Activated CD8-positive, alpha-beta T cell treated with anti-CD3 and anti-CD28 coated beads for 36 hours (primary cell): ENCODE measurements around the gene CELA3B. TPM values are rescaled to one million over a fixed set of nuclear protein-coding genes. Genes with fewer than 3 reads are reported as not detected.
"Not testable (repeated sequence)": the region's sequence is repeated elsewhere in the genome, so short reads cannot be mapped to it uniquely, and the experiment has no call there.

Experiments
- ATAC-seq: fragments of 200-7000 bp; cut with Tn5 transposase; one replicate; pipeline ENCODE4 v1.10.0; 2021; ENCODE audit warnings: mild to moderate bottlenecking, moderate library complexity
- CTCF ChIA-PET: fragments of 350-600 bp; sonication (Branson Sonifier 250); formaldehyde crosslinking; loops from one replicate; lab custom pipeline; 2021; ENCODE audit warnings: antibody characterized with exemption; lab: Charles Lee
- POLR2A ChIA-PET: fragments of 350-600 bp; sonication (Branson Sonifier 250); formaldehyde crosslinking; loops from one replicate; lab custom pipeline; 2021; ENCODE audit warnings: antibody characterized with exemption; lab: Charles Lee
- DNase-seq: peaks from one replicate; pipeline ENCODE4 v3.0.0-alpha.2; 2020
- H3K27ac Mint-ChIP-seq: one replicate; pipeline ENCODE4 v1.8.0; 2021; ENCODE audit warnings: mild to moderate bottlenecking, mixed read lengths
- H3K27me3 Mint-ChIP-seq: one replicate; pipeline ENCODE4 v1.8.0; 2021; ENCODE audit warnings: mixed read lengths
- H3K36me3 Mint-ChIP-seq: one replicate; pipeline ENCODE4 v1.8.0; 2021; ENCODE audit warnings: low read depth, mixed read lengths
- H3K4me1 Mint-ChIP-seq: one replicate; pipeline ENCODE4 v1.8.0; 2021; ENCODE audit warnings: low read depth, mixed read lengths
- H3K4me3 Mint-ChIP-seq: one replicate; pipeline ENCODE4 v1.8.0; 2021; ENCODE audit warnings: mild to moderate bottlenecking, moderate library complexity, mixed read lengths
- H3K9me3 Mint-ChIP-seq: one replicate; pipeline ENCODE4 v1.8.0; 2021; ENCODE audit warnings: mixed read lengths
- CTCF ChIP-seq: fragments of 200-600 bp; IDR thresholded peaks from one replicate; pipeline ENCODE4 v1.8.0; 2022; ENCODE audit warnings: antibody characterized with exemption, mild to moderate bottlenecking
- intact Hi-C: fragments of 100-400 bp; cut with micrococcal nuclease; formaldehyde crosslinking; loops from one replicate; pipeline ENCODE4 v1.10.0; 2022
- total RNA-seq, 2 experiments: library from RNA; stranded (reverse); gene quantifications; one replicate each; pipeline ENCODE4 v1.2.3, GENCODE V29; 2021

CELA3B gene
- total RNA-seq, 2 experiments from 2014 or later, result not detected

- H3K4me1 Mint-ChIP-seq, POLR2A ChIA-PET, H3K36me3 Mint-ChIP-seq, H3K9me3 Mint-ChIP-seq, H3K4me3 Mint-ChIP-seq, ATAC-seq, intact Hi-C loops, DNase-seq, H3K27ac Mint-ChIP-seq, H3K27me3 Mint-ChIP-seq: not testable (repeated sequence)
- CTCF ChIA-PET, result interaction anchor here (1.3 kb wide), 1 partner anchor 9 kb away, joined by 3 read pairs; no protein-coding TSS in a partner anchor
Measured at GRCh38 chr1:22006736-22007135, 29.9 kb downstream of the CELA3B start.

GRCh38 chr1:22007262-22007661 is 30.4 kb downstream of the CELA3B start:
- H3K27me3 Mint-ChIP-seq, H3K4me1 Mint-ChIP-seq, H3K9me3 Mint-ChIP-seq, H3K27ac Mint-ChIP-seq, H3K4me3 Mint-ChIP-seq, DNase-seq, H3K36me3 Mint-ChIP-seq, POLR2A ChIA-PET, ATAC-seq, CTCF ChIA-PET, intact Hi-C loops: not testable (repeated sequence)

- H3K27ac Mint-ChIP-seq, H3K4me1 Mint-ChIP-seq, ATAC-seq, intact Hi-C loops, CTCF ChIA-PET, H3K4me3 Mint-ChIP-seq, H3K36me3 Mint-ChIP-seq, H3K27me3 Mint-ChIP-seq, DNase-seq, H3K9me3 Mint-ChIP-seq: not testable (repeated sequence)
- POLR2A ChIA-PET, result interaction anchor here (0.8 kb wide), 1 partner anchor 9 kb away, joined by 3 read pairs; no protein-coding TSS in a partner anchor
Measured at GRCh38 chr1:22009566-22009965, 32.7 kb downstream of the CELA3B start.

- intact Hi-C loops, ATAC-seq, H3K4me1 Mint-ChIP-seq, H3K27me3 Mint-ChIP-seq, CTCF ChIA-PET, H3K27ac Mint-ChIP-seq, POLR2A ChIA-PET, H3K4me3 Mint-ChIP-seq, DNase-seq, H3K9me3 Mint-ChIP-seq, H3K36me3 Mint-ChIP-seq: not testable (repeated sequence)
Measured at GRCh38 chr1:22012752-22013151, 35.9 kb downstream of the CELA3B start.

GRCh38 chr1:22014575-22015206 is 37.9 kb downstream of the CELA3B start:
- DNase-seq, ATAC-seq, H3K27ac Mint-ChIP-seq, intact Hi-C loops, POLR2A ChIA-PET, H3K4me3 Mint-ChIP-seq, H3K36me3 Mint-ChIP-seq, CTCF ChIA-PET, H3K27me3 Mint-ChIP-seq, H3K9me3 Mint-ChIP-seq: not testable (repeated sequence)
- H3K4me1 Mint-ChIP-seq, result peaks cover 12% of the 10 kb centered on the region

- Mint-ChIP-seq H3K4me3 (peak overlapping the region; percentile 1), H3K9me3 (no peaks in the 10 kb centered on the region), H3K27me3 (no peaks in the 10 kb centered on the region), H3K4me1 (peaks cover 23% of the 10 kb centered on the region), H3K27ac (peak overlapping the region; percentile 88), H3K36me3 (no peaks in the 10 kb centered on the region)
- ATAC-seq, result peak; percentile 96
- TF ChIP-seq CTCF, result peak; percentile 55
- ChIA-PET POLR2A (interaction anchor here (0.7 to 1.5 kb wide), 4 partner anchors 10 to 370 kb away, joined by 3 to 5 read pairs (median 4); partner anchors contain the start of gene CDC42), CTCF (interaction anchor here (0.8 to 1.5 kb wide), 8 partner anchors 9 to 360 kb away, joined by 3 to 4 read pairs (median 4); partner anchors contain the start of gene CDC42)
- DNase-seq, result peak; percentile 87
- intact Hi-C loops, result no loop called here
Measured at GRCh38 chr1:22018583-22019559, 42.0 kb downstream of the CELA3B start.

- Mint-ChIP-seq H3K9me3 (no peaks in the 10 kb centered on the region), H3K27me3 (no peaks in the 10 kb centered on the region), H3K36me3 (peaks cover 3% of the 10 kb centered on the region), H3K27ac (no peak overlapping the region), H3K4me1 (peaks cover 30% of the 10 kb centered on the region), H3K4me3 (no peak overlapping the region)
- intact Hi-C loops, result no loop called here
- ChIA-PET CTCF (interaction anchor here (1.2 to 2.7 kb wide), 6 partner anchors 10 to 84 kb away, joined by 3 to 10 read pairs (median 5); no protein-coding TSS in a partner anchor), POLR2A (interaction anchor here (1.0 to 12.6 kb wide), 2 partner anchors 10 to 32 kb away, joined by 3 to 218 read pairs; partner anchors contain the start of gene CDC42)
- no peak for ATAC-seq
- TF ChIP-seq CTCF, result no peak
- no peak for DNase-seq
Measured at GRCh38 chr1:22021061-22021460, 44.2 kb downstream of the CELA3B start.
